K562 (cell line): ENCODE measurements around the gene CD84. TPM values are rescaled to one million over a fixed set of nuclear protein-coding genes. Genes with fewer than 3 reads are reported as not detected.

Experiments
- BHLHE40 ChIP-seq: IDR thresholded peaks from 2 replicates; pipeline ENCODE4 v1.6.1; 2011; ENCODE audit warnings: low read length, improper control_type of control experiment
- COPS2 ChIP-seq: fragments of 450-650 bp; conservative IDR thresholded peaks from 2 replicates; pipeline ENCODE4 v1.6.1; 2016; ENCODE audit warnings: mild to moderate bottlenecking, moderate library complexity
- CXXC5 ChIP-seq: fragments of 250-450 bp; sonication (Bioruptor Pico); IDR thresholded peaks from 2 replicates; pipeline ENCODE4 v1.8.0; 2022; ENCODE audit warnings: inconsistent platforms, mild to moderate bottlenecking, moderate library complexity
- GTF2A2 ChIP-seq: IDR thresholded peaks from 2 replicates; pipeline ENCODE4 v1.6.1; 2016; ENCODE audit warnings: mild to moderate bottlenecking, missing genetic modification characterization, missing compliant biosample characterization
- MYNN ChIP-seq, 2 experiments: sonication (generic); formaldehyde crosslinking in 1 of 2; IDR thresholded peaks; 2 replicates each; pipeline versions ENCODE4 v1.5.0 to v1.6.1; 2016 to 2020; ENCODE audit warnings: antibody characterized with exemption in 1 of 2, missing genetic modification reagents in 1 of 2
- NR2C1 ChIP-seq, 2 experiments: fragments of 450-650 bp; IDR thresholded peaks; 2 replicates each; pipeline ENCODE4 v1.6.1; 2017; ENCODE audit warnings: mild to moderate bottlenecking in 2 of 2, antibody characterized with exemption in 1 of 2, inconsistent platforms in 1 of 2, missing compliant biosample characterization in 1 of 2, missing genetic modification characterization in 1 of 2
- SMAD4 ChIP-seq: fragments of 250-450 bp; sonication (Bioruptor Pico); conservative IDR thresholded peaks from 2 replicates; pipeline ENCODE4 v1.8.0; 2021; ENCODE audit warnings: inconsistent platforms, mild to moderate bottlenecking, moderate library complexity
- ZKSCAN8 ChIP-seq: fragments of 200-800 bp; sonication (Bioruptor generic); IDR thresholded peaks from 2 replicates; pipeline ENCODE4 v1.6.1; 2016; ENCODE audit warnings: missing genetic modification characterization, missing compliant biosample characterization
- ZNF140 ChIP-seq: fragments of 250-450 bp; sonication (Bioruptor Pico); IDR thresholded peaks from 2 replicates; pipeline ENCODE4 v1.8.0; 2021; ENCODE audit warnings: moderate library complexity, mild to moderate bottlenecking, inconsistent platforms
- ZNF239 ChIP-seq: fragments of 250-450 bp; sonication (Bioruptor Pico); IDR thresholded peaks from 2 replicates; pipeline ENCODE4 v1.4.0; 2020; ENCODE audit warnings: mild to moderate bottlenecking
- ZNF316 ChIP-seq: fragments of 450-650 bp; IDR thresholded peaks from 2 replicates; pipeline ENCODE4 v1.6.1; 2016
- ZNF347 ChIP-seq: fragments of 450-650 bp; formaldehyde crosslinking; IDR thresholded peaks from 2 replicates; pipeline ENCODE4 v1.4.0; 2020; ENCODE audit warnings: low read depth, mild to moderate bottlenecking, moderate library complexity
- ZNF354B ChIP-seq: fragments of 250-450 bp; sonication (Bioruptor Pico); IDR thresholded peaks from 2 replicates; pipeline ENCODE4 v1.4.0; 2020
- ZNF561 ChIP-seq: fragments of 450-650 bp; formaldehyde crosslinking; conservative IDR thresholded peaks from 2 replicates; pipeline ENCODE4 v1.4.0; 2020; ENCODE audit warnings: mild to moderate bottlenecking, moderate library complexity
- ZNF589 ChIP-seq: fragments of 200-800 bp; sonication (Bioruptor generic); IDR thresholded peaks from 2 replicates; pipeline ENCODE4 v1.6.1; 2016; ENCODE audit warnings: low read depth, missing genetic modification characterization, missing compliant biosample characterization
- polyA plus RNA-seq, 8 experiments: library from polyadenylated mRNA; depleted of rRNA in 4 of 8; stranded (reverse) in 5 of 8; unstranded in 3 of 8; fragments of >200 nt; fragmentation: Nextera tagmentation in 2 of 8; fragmentation: Illumina TruSeq in 1 of 8; extraction: Ambion mirVana in 2 of 8; extraction: Trizol in 1 of 8; gene quantifications; 2 replicates each; pipeline versions ENCODE4 v1.2.1 to v1.2.3, GENCODE V29; 2011 to 2014; ENCODE audit warnings: inconsistent platforms in 1 of 8, missing spikeins in 1 of 8
- total RNA-seq, 7 experiments: library from RNA; depleted of rRNA in 6 of 7; stranded (reverse); fragments of >200 nt in 6 of 7; fragmentation: Illumina TruSeq in 2 of 7; extraction: Trizol in 2 of 7; gene quantifications; 2 replicates each; pipeline versions ENCODE4 v1.2.1 to v1.2.3, GENCODE V29; 2011 to 2021; ENCODE audit warnings: low replicate concordance in 1 of 7
- TF ChIP-seq, protein P1 (sequence below): fragments of 250-450 bp; sonication (Bioruptor Pico); IDR thresholded peaks from 2 replicates; pipeline ENCODE4 v1.5.0; 2020; ENCODE audit warnings: mild to moderate bottlenecking

Gene CD84
- total and polyA plus RNA-seq, 9 of the 15 experiments (the other 6 are each of a cell fraction or from before 2014, with no cell fraction given) = 0.82 to 6.8 (median 2.0) TPM

DNA sequence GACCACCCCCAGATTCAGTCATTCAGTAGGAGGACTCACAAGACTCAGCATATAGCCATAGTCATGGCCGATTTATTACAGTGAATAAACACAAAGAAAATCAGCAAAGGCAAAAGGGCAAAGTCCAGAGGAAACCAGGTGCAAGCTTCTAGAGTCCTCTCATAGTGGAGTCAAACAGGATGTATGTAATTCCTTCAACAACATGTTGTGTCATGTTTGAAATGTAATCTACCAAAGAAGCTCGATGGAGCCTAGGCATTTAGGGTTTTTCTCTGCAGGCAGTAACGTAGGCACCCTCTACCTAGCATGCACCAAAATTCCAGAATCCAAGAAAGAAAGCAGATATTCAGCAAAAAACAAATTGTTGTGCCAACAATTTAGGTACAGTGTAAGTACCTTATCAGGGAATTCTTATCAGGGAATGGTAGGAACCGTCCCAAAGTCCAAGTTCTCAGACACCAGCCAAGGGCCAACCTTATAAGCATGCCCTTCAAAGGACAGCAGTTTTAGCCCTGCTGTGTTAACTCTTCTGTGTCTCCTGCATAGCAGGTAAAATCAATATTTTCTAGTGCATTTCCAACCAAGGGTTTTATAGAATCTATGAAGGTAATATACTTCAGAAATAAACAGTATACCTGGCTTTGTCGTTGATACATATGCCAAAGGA lies 40.2 kb downstream of the CD84 start (continued):
- TF ChIP-seq ZKSCAN8 (0 out of 2 replicates have a peak, but pooled peaks have one; percentile 25), ZNF354B (CRISPR knock-in tag) (no peak), ZNF316 (0 out of 2 replicates have a peak, but pooled peaks have one; percentile 30), GTF2A2 (tag) (peak; percentile 22; the same call in 1 of the 2 replicates), MYNN (IDR thresholded peaks at IDR 0.05) (no peak), MYNN (CRISPR knock-in tag; IDR thresholded peaks at IDR 0.05) (no peak), COPS2 (no peak), ZNF561 (no peak), BHLHE40 (no peak), ZNF347 (0 out of 2 replicates have a peak, but pooled peaks have one; percentile 41), ZNF239 (no peak), ZNF589 (CRISPR knock-in tag) (peak; percentile 32; the same call in 1 of the 2 replicates), SMAD4 (CRISPR knock-in tag) (peak; percentile 47), ZNF140 (CRISPR knock-in tag) (no peak), NR2C1 (IDR thresholded peaks at IDR 0.05) (no peak), NR2C1 (tag; IDR thresholded peaks at IDR 0.05) (0 out of 2 replicates have a peak, but pooled peaks have one; percentile 8), CXXC5 (0 out of 2 replicates have a peak, but pooled peaks have one; percentile 5)
- TF ChIP-seq, protein P1, sequence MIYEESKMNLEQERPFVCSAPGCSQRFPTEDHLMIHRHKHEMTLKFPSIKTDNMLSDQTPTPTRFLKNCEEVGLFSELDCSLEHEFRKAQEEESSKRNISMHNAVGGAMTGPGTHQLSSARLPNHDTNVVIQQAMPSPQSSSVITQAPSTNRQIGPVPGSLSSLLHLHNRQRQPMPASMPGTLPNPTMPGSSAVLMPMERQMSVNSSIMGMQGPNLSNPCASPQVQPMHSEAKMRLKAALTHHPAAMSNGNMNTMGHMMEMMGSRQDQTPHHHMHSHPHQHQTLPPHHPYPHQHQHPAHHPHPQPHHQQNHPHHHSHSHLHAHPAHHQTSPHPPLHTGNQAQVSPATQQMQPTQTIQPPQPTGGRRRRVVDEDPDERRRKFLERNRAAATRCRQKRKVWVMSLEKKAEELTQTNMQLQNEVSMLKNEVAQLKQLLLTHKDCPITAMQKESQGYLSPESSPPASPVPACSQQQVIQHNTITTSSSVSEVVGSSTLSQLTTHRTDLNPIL (CRISPR knock-in tag) = 0 out of 2 replicates have a peak, but pooled peaks have one; percentile 54
